ENCODE results near the gene CUX1.

- no peak for TF ChIP-seq EZH2 (IDR thresholded peaks at IDR 0.05; ENCODE audit: insufficient read depth, low read length)
- TF ChIP-seq, protein P1, sequence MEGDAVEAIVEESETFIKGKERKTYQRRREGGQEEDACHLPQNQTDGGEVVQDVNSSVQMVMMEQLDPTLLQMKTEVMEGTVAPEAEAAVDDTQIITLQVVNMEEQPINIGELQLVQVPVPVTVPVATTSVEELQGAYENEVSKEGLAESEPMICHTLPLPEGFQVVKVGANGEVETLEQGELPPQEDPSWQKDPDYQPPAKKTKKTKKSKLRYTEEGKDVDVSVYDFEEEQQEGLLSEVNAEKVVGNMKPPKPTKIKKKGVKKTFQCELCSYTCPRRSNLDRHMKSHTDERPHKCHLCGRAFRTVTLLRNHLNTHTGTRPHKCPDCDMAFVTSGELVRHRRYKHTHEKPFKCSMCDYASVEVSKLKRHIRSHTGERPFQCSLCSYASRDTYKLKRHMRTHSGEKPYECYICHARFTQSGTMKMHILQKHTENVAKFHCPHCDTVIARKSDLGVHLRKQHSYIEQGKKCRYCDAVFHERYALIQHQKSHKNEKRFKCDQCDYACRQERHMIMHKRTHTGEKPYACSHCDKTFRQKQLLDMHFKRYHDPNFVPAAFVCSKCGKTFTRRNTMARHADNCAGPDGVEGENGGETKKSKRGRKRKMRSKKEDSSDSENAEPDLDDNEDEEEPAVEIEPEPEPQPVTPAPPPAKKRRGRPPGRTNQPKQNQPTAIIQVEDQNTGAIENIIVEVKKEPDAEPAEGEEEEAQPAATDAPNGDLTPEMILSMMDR (IDR thresholded peaks at IDR 0.05; ENCODE audit: insufficient read depth, low read depth, low read length), result no peak
Observed at GRCh38 chr7:102138676-102139075, 321.2 kb downstream of the CUX1 start.

Measured in astrocyte (in vitro differentiated cells and primary cell).